H1 (cell line): ENCODE results near the gene ZNF283. TPM values are rescaled to one million over a fixed set of nuclear protein-coding genes. Genes with fewer than 3 reads are reported as not detected.

Source experiments
- CTCF ChIA-PET: fragments of 300-600 bp; sonication (Branson Sonifier 250); formaldehyde crosslinking; loops from one replicate; lab custom pipeline; 2021; ENCODE audit not compliant: partially characterized antibody; lab: Charles Lee
- POLR2A ChIA-PET: fragments of 300-600 bp; sonication (Branson Sonifier 250); formaldehyde crosslinking; loops from one replicate; lab custom pipeline; 2021; ENCODE audit warnings: inconsistent platforms; ENCODE audit not compliant: partially characterized antibody; lab: Charles Lee
- DNase-seq, 2 experiments: peaks; one replicate each; pipeline versions ENCODE4 v3.0.0 to v3.0.0-alpha.2; 2010 to 2022; ENCODE audit warnings: low spot score in 2 of 2, low read depth in 1 of 2, mixed read lengths in 1 of 2
- FAIRE-seq: peaks from 2 replicates; lab custom pipeline; 2011; peaks lifted over from hg19 to GRCh38; lab: Jason Lieb, UNC
- H2AFZ ChIP-seq: 2 replicates; pipeline ENCODE4 v1.8.1; 2012; ENCODE audit warnings: low read length, inconsistent platforms
- H2AK5ac ChIP-seq: 2 replicates; pipeline ENCODE4 v1.6.1; 2013; ENCODE audit warnings: low read depth, low read length
- H2BK120ac ChIP-seq: replicated peaks from 2 replicates; pipeline ENCODE3; 2013; ENCODE audit warnings: low read depth, low read length, inconsistent platforms
- H2BK12ac ChIP-seq: 2 replicates; pipeline ENCODE4 v1.6.1; 2013; ENCODE audit warnings: low read depth, low read length
- H2BK15ac ChIP-seq: 2 replicates; pipeline ENCODE4 v1.6.1; 2013; ENCODE audit warnings: low read length
- H2BK20ac ChIP-seq: 2 replicates; pipeline ENCODE4 v1.6.1; 2013; ENCODE audit warnings: low read length
- H2BK5ac ChIP-seq: 2 replicates; pipeline ENCODE4 v1.6.1; 2013; ENCODE audit warnings: low read depth, low read length
- H3K14ac ChIP-seq: 2 replicates; pipeline ENCODE4 v1.6.1; 2013; ENCODE audit warnings: inconsistent platforms; ENCODE audit not compliant: insufficient read length
- H3K18ac ChIP-seq: 2 replicates; pipeline ENCODE4 v1.6.1; 2013; ENCODE audit warnings: low read length; ENCODE audit errors: extremely low read depth
- H3K23ac ChIP-seq: 2 replicates; pipeline ENCODE4 v1.6.1; 2013; ENCODE audit warnings: inconsistent platforms; ENCODE audit not compliant: insufficient read length
- H3K23me2 ChIP-seq: 2 replicates; pipeline ENCODE4 v1.6.1; 2013; ENCODE audit warnings: low read depth, low read length
- H3K27ac ChIP-seq: 2 replicates; pipeline ENCODE4 v1.6.1; 2011; ENCODE audit warnings: low read depth, low read length, inconsistent platforms
- H3K27me3 ChIP-seq, 4 experiments: replicated peaks in 1 of 4; 1 replicate in 1 of 4; 2 replicates in 3 of 4; pipeline versions ENCODE4 v1.6.1 to v1.8.1; 2011 to 2013; ENCODE audit warnings: low read length in 3 of 4, mild to moderate bottlenecking in 3 of 4, inconsistent platforms in 2 of 4, mixed read lengths in 2 of 4, moderate library complexity in 1 of 4; ENCODE audit not compliant: control insufficient read depth in 3 of 4, insufficient read depth in 3 of 4; ENCODE audit errors: extremely low read depth in 1 of 4
- H3K36me3 ChIP-seq, 4 experiments: 2 replicates each; pipeline versions ENCODE4 v1.6.1 to v1.8.1; 2011 to 2013; ENCODE audit warnings: mild to moderate bottlenecking in 4 of 4, low read length in 3 of 4, moderate library complexity in 2 of 4, control low read depth in 1 of 4, inconsistent platforms in 1 of 4; ENCODE audit not compliant: insufficient read depth in 4 of 4, control insufficient read depth in 2 of 4
- H3K4ac ChIP-seq: replicated peaks from 2 replicates; pipeline ENCODE3; 2013; ENCODE audit warnings: low read length, low read depth, mixed read lengths, inconsistent platforms; ENCODE audit not compliant: insufficient read length
- H3K4me1 ChIP-seq, 4 experiments: replicated peaks in 1 of 4; 1 replicate in 1 of 4; 2 replicates in 3 of 4; pipeline versions ENCODE4 v1.6.1 to v1.8.1; 2011 to 2013; ENCODE audit warnings: low read length in 3 of 4, inconsistent platforms in 2 of 4, mixed read lengths in 1 of 4; ENCODE audit not compliant: insufficient read depth in 4 of 4, control insufficient read depth in 3 of 4
- H3K4me2 ChIP-seq, 2 experiments: 2 replicates each; pipeline versions ENCODE4 v1.6.1 to v1.8.1; 2011 to 2013; ENCODE audit warnings: low read depth in 2 of 2, low read length in 2 of 2, control low read depth in 1 of 2, inconsistent platforms in 1 of 2, mild to moderate bottlenecking in 1 of 2; ENCODE audit not compliant: insufficient read depth in 1 of 2
- H3K4me3 ChIP-seq, 4 experiments: fragments of 200-600, 300-600 bp in 1 of 4; sonication (generic), shearing (Covaris generic), sonication (Bioruptor Twin) in 1 of 4; 2 replicates each; pipeline versions ENCODE4 v1.5.1 to v1.8.1; 2011 to 2016; ENCODE audit warnings: low read length in 4 of 4, low read depth in 3 of 4, control low read depth in 2 of 4, inconsistent platforms in 2 of 4, mild to moderate bottlenecking in 2 of 4, mixed read lengths in 1 of 4, moderate library complexity in 1 of 4; ENCODE audit not compliant: insufficient read depth in 2 of 4; ENCODE audit errors: extremely low read depth in 1 of 4
- H3K56ac ChIP-seq: replicated peaks from 2 replicates; pipeline ENCODE3; 2013; ENCODE audit warnings: low read depth, mild to moderate bottlenecking, mixed read lengths, low read length, inconsistent platforms; ENCODE audit not compliant: insufficient read length
- H3K79me1 ChIP-seq: 2 replicates; pipeline ENCODE4 v1.6.1; 2013; ENCODE audit warnings: low read depth, low read length, control low read depth
- H3K79me2 ChIP-seq, 2 experiments: 2 replicates each; pipeline versions ENCODE4 v1.6.1 to v1.8.1; 2012 to 2013; ENCODE audit warnings: low read length in 2 of 2, mild to moderate bottlenecking in 2 of 2, inconsistent platforms in 1 of 2; ENCODE audit not compliant: insufficient read depth in 2 of 2, control insufficient read depth in 1 of 2
- H3K9ac ChIP-seq, 4 experiments: replicated peaks in 1 of 4; 1 replicate in 1 of 4; 2 replicates in 3 of 4; pipeline versions ENCODE4 v1.6.1 to v1.8.1; 2011 to 2013; ENCODE audit warnings: low read depth in 3 of 4, low read length in 3 of 4, control low read depth in 2 of 4, mild to moderate bottlenecking in 2 of 4, moderate library complexity in 2 of 4, inconsistent platforms in 1 of 4; ENCODE audit errors: extremely low read depth in 1 of 4
- H3K9me3 ChIP-seq, 2 experiments: 2 replicates each; pipeline versions ENCODE4 v1.6.1 to v1.8.1; 2012 to 2013; ENCODE audit warnings: mild to moderate bottlenecking in 2 of 2, moderate library complexity in 2 of 2, control low read depth in 1 of 2, inconsistent platforms in 1 of 2, low read depth in 1 of 2, low read length in 1 of 2, mixed read lengths in 1 of 2; ENCODE audit not compliant: insufficient read depth in 2 of 2
- H4K20me1 ChIP-seq, 2 experiments: replicated peaks in 1 of 2; 2 replicates each; pipeline versions ENCODE3 to v1.8.1; 2011 to 2013; ENCODE audit warnings: inconsistent platforms in 2 of 2, low read length in 2 of 2, mild to moderate bottlenecking in 1 of 2; ENCODE audit not compliant: insufficient read depth in 2 of 2, control insufficient read depth in 1 of 2
- H4K5ac ChIP-seq: 2 replicates; pipeline ENCODE4 v1.6.1; 2013; ENCODE audit warnings: low read length, low read depth, mixed read lengths, inconsistent platforms; ENCODE audit not compliant: insufficient read length
- H4K8ac ChIP-seq: 2 replicates; pipeline ENCODE4 v1.8.0; 2013; ENCODE audit warnings: mild to moderate bottlenecking, moderate library complexity, low read length, inconsistent platforms; ENCODE audit not compliant: insufficient read depth; ENCODE audit errors: extremely low read depth
- H4K91ac ChIP-seq: replicated peaks from 2 replicates; pipeline ENCODE3; 2013; ENCODE audit warnings: low read length, mixed read lengths, inconsistent platforms; ENCODE audit not compliant: insufficient read length
- EP300 ChIP-seq, 2 experiments: IDR thresholded peaks; 1 replicate in 1 of 2; 2 replicates in 1 of 2; pipeline ENCODE4 v1.6.1; 2011 to 2012; ENCODE audit warnings: low read depth in 2 of 2, low read length in 2 of 2, mild to moderate bottlenecking in 2 of 2, borderline replicate concordance in 1 of 2, inconsistent platforms in 1 of 2, moderate library complexity in 1 of 2
- ZNF274 ChIP-seq: IDR thresholded peaks from 2 replicates; pipeline ENCODE4 v1.7.0; 2012; ENCODE audit warnings: low read length, borderline replicate concordance; ENCODE audit errors: extremely low read depth
- WGBS, 2 experiments: shearing (Covaris generic) in 1 of 2; methylation state at CpG; one replicate each; pipeline versions ENCODE4 v1.1.6 to v1.1.7; 2013 to 2015; ENCODE audit warnings: low lambda C conversion rate in 2 of 2, mixed read lengths in 2 of 2, inconsistent platforms in 1 of 2, low coverage in 1 of 2, missing lambda C conversion rate in 1 of 2; ENCODE audit not compliant: insufficient replicate concordance in 2 of 2, insufficient coverage in 1 of 2, insufficient read length in 1 of 2; ENCODE audit errors: extremely low coverage in 1 of 2, missing lambda C conversion rate in 1 of 2; 5-methylcytosine and 5-hydroxymethylcytosine counted together
- polyA plus RNA-seq, 7 experiments: library from polyadenylated mRNA; depleted of rRNA in 3 of 7; stranded (reverse) in 5 of 7; unstranded in 2 of 7; fragments of >200 nt in 5 of 7; fragments of 200-250 nt in 2 of 7; gene quantifications; 1 replicate in 5 of 7; 2 replicates in 1 of 7; 4 replicates in 1 of 7; pipeline versions ENCODE4 v1.2.1 to v1.2.3, GENCODE V29; 2011 to 2013; ENCODE audit warnings: missing spikeins in 2 of 7, mixed read lengths in 2 of 7
- total RNA-seq: library from RNA; stranded (reverse); fragmentation: NEBNext Ultra II Directional; extraction: Animal tissue kit (Norgen Biotek cat#: 25700); gene quantifications from 2 replicates; pipeline ENCODE4 v1.2.1, GENCODE V29; 2021
- TF ChIP-seq, protein P1 (sequence below), 3 experiments: IDR thresholded peaks; 1 replicate in 2 of 3; 2 replicates in 1 of 3; pipeline versions ENCODE4 v1.5.1 to v1.6.1; 2011; ENCODE audit warnings: low read length in 3 of 3, mild to moderate bottlenecking in 3 of 3, inconsistent platforms in 2 of 3, low read depth in 1 of 3, moderate library complexity in 1 of 3; ENCODE audit not compliant: insufficient read depth in 1 of 3; ENCODE audit errors: control extremely low read depth in 1 of 3

ZNF283 gene
- total and polyA plus RNA-seq, 2 of the 8 experiments (the other 6 are each of a cell fraction or from before 2014, with no cell fraction given): 1.1 to 4.3 TPM

- no peak overlapping the region for H3K4ac ChIP-seq
- H2AK5ac ChIP-seq: no peak overlapping the region
- POLR2A ChIA-PET: interaction anchor here (1.5 kb wide), 1 partner anchor 9 kb away, joined by 3 read pairs; no protein-coding TSS in a partner anchor
- H2BK15ac ChIP-seq: no peak overlapping the region
- H3K27me3 ChIP-seq: peaks cover 0 to 4% (median 0%) of the 10 kb centered on the region in 4 experiments; a peak in 2 of 7 replicates
- H4K8ac ChIP-seq: no peak overlapping the region
- H3K27ac ChIP-seq: no peak overlapping the region
- DNase-seq: no peak
- no peak overlapping the region for H2BK20ac ChIP-seq
- no peaks in the 10 kb centered on the region; a peak in 1 of 4 replicates for H3K79me2 ChIP-seq
- no peaks in the 10 kb centered on the region for H3K4me1 ChIP-seq
- H2BK120ac ChIP-seq: no peak overlapping the region
- H3K4me3 ChIP-seq: no peak overlapping the region
- H3K23ac ChIP-seq: no peak overlapping the region
- no peak overlapping the region for H3K9ac ChIP-seq
- TF ChIP-seq EP300 (IDR thresholded peaks at IDR 0.05; ENCODE audit: borderline replicate concordance in 1 of 2, low read depth in 2 of 2, low read length in 2 of 2) (no peak), ZNF274 (no peak)
- TF ChIP-seq, protein P1, sequence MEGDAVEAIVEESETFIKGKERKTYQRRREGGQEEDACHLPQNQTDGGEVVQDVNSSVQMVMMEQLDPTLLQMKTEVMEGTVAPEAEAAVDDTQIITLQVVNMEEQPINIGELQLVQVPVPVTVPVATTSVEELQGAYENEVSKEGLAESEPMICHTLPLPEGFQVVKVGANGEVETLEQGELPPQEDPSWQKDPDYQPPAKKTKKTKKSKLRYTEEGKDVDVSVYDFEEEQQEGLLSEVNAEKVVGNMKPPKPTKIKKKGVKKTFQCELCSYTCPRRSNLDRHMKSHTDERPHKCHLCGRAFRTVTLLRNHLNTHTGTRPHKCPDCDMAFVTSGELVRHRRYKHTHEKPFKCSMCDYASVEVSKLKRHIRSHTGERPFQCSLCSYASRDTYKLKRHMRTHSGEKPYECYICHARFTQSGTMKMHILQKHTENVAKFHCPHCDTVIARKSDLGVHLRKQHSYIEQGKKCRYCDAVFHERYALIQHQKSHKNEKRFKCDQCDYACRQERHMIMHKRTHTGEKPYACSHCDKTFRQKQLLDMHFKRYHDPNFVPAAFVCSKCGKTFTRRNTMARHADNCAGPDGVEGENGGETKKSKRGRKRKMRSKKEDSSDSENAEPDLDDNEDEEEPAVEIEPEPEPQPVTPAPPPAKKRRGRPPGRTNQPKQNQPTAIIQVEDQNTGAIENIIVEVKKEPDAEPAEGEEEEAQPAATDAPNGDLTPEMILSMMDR (IDR thresholded peaks at IDR 0.05; ENCODE audit: control extremely low read depth in 1 of 3, insufficient read depth in 1 of 3, low read depth in 1 of 3, low read length in 3 of 3): no peak
- H3K36me3 ChIP-seq: no peaks in the 10 kb centered on the region
- 74% methylated on average over 5 of the region's 5 CpGs; no CpG with 5 or more reads in 1 of the 2 experiments for whole genome bisulfite sequencing, 2 experiments
- no peak overlapping the region for H3K14ac ChIP-seq
- H3K79me1 ChIP-seq: no peaks in the 10 kb centered on the region
- H2AFZ ChIP-seq: no peak overlapping the region
- no peaks in the 10 kb centered on the region for H4K20me1 ChIP-seq
- no peak overlapping the region for H2BK5ac ChIP-seq
- H3K4me2 ChIP-seq: no peak overlapping the region
- CTCF ChIA-PET: interaction anchor here (0.6 to 7.5 kb wide), 3 partner anchors 38 to 110 kb away, joined by 3 to 67 read pairs (median 3); no protein-coding TSS in a partner anchor
- H4K91ac ChIP-seq: no peak overlapping the region
- no peak overlapping the region for H4K5ac ChIP-seq
- no peak overlapping the region for H3K56ac ChIP-seq
- H3K18ac ChIP-seq: no peak overlapping the region
- no peak for FAIRE-seq
- no peak overlapping the region for H2BK12ac ChIP-seq
- no peaks in the 10 kb centered on the region for H3K23me2 ChIP-seq
- H3K9me3 ChIP-seq: peaks cover 0 to 3% of the 10 kb centered on the region in 2 experiments; a peak in 2 of 4 replicates
These were observed 12.3 kb upstream of the ZNF283 start for GRCh38 chr19:43814663-43815352.
